OCI-M1 (cell line): Measurements from ENCODE around the gene CGN.
A peak's percentile ranks its signal among the peaks of the same experiment; 100 is the strongest.
"Not testable (repeated sequence)": the region's sequence is repeated elsewhere in the genome, so short reads cannot be mapped to it uniquely, and the experiment has no call there.

Source experiments
- DNase-seq: peaks from one replicate; lab custom pipeline; 2025; lab: John Stamatoyannopoulos, UW

CGN gene

DNA sequence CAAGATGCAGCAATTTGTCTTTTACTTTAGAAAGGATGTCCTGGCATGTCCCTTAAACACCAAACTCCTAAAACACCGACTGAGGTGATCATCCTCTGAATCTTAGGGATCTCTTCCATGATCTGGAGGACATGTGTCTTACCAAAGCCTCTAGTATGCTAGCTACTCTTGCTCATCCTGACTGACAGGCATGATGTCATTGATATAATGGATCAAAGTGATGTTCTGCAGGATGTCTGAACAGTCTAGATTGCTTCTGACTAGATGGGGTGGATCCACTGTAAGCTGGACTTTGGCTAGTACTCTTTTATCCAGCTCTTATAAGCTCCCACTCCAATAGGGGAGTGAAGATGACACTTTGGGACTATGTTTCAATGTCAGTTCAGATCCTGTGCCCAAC lies 11.3 kb upstream of the CGN start:
- DNase-seq, result no peak

DNA sequence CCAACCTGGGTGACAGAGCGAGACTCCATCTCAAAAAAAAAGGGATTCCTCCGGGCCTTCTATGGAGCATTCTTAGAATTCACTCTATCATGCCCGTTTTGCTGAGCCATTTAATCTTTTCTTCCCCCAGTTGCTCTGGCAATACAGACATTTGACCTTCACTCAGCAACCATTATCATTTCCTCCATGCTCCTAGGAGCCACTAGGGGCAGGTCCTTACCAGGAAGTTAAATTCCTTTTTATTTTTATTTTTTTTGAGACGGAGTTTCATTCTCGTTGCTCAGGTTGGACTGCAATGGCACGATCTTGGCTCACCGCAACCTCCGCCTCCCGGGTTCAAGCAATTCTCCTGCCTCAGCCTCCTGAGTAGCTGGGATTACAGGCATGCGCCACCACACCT lies 9.7 kb upstream of the CGN start:
- peak; percentile 27 for DNase-seq

DNA sequence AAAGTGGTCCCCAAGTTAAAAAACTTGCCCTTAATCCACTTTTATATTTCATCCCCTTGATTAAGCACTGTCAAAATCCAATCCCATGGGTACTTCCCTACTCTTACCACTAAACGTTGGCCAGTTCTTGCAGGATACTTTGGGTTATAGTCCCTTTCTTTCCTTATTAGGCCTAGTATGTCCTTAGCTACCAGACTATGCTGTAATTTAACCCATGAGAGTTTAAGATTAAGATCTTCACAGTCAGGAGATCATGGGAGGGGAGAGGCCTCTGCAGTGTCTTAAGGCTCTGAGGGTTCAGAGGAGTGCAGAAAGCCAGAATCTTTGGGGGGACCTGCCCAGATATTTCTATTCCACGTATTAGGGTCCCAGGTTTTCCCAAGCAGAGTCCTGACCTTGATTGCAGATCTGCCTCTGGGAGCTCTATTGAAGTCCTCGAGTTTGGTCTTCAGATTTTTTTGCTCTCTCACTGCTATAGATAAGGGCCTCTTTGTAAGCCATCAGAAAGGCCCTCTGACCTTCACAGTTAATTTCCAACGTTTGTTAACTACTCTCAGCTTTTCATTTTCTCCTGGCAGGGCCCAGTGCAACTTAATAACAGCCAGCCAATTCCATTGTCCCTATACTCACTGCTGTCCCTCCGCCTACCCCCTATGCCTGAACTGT lies 9.0 kb upstream of the CGN start:
- DNase-seq, result peak; percentile 63

DNA sequence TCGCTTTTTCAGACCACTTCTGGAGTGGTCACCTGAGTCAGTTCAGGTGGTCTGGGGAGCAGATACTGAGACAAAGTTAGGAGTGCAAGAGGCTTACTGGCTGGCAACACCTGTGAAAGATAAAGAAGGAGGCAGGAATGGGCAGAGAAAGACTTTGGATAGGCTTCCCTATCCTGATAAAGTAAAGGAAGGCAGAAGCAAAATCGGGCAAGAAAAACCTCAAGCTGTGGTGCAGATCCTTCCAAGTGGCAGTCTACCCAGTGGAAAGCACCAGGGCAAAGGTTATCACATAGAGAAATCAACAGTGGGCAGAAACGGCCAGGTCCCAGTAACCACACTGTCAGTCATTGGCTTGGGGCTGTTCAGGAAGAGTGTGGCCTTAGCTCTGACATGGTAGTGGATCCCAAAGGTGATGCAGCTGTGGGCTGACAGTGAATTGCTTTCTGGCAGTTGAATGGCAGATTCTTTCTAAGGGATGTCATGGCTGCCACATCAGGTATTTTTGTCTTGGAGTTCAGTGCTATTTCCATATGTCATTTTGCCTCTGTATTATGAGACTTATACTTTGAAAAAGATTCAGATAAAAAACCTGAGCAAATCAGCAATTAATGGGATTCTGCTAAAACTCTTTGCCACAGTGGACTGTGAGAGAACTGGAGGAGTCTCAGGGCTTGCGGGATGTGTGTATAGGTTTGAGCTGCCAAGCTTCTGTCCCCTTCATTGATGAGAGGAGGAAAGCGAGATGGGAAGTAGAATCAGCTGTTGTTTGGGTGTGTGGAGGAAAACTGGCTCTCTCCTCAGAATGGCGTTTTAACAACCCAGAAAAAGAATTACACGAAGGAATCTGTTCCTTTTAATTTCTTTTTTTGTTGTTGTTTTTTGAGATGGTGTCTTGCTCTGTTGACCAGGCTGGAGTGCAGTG lies 8.1 kb upstream of the CGN start:
- no peak for DNase-seq

DNA sequence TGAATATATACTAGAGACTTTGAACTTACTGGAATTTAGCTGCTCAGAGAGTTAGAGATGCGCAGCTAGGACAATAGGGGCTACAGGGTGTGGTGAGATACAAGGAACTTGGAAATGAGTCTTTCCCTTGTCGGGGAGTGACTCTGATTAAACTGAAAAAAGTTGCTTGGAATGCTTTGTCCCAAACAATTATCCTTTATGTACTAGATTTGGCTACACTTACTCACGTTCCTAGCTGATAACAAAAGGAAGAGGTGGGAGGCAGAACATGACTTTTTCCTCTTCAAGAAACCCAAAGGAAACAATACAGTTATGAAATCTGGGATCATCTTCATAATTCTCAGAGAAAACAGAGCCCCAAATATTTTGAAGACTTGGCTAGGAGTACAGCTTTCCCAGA lies 6.9 kb upstream of the CGN start:
- DNase-seq, result no peak

DNA sequence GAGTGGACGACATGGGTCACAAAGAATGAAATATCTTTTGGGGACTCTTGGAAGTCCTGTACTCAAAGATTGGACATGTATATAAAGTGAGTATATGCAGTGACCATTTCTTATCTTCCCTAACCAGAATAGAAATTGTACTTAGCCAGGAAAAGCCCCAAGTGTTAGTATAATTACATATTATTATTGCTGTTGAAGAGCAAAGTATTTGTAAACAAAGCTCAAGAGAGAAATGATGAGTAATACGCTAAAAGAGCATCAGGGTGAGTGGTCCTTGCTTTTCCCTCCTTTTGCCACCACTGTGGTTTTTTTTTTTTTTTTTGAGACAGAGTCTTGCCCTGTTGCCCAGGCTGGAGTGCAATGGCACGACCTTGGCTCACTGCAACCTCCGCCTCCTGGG lies 6.4 kb upstream of the CGN start:
- DNase-seq, result no peak

DNA sequence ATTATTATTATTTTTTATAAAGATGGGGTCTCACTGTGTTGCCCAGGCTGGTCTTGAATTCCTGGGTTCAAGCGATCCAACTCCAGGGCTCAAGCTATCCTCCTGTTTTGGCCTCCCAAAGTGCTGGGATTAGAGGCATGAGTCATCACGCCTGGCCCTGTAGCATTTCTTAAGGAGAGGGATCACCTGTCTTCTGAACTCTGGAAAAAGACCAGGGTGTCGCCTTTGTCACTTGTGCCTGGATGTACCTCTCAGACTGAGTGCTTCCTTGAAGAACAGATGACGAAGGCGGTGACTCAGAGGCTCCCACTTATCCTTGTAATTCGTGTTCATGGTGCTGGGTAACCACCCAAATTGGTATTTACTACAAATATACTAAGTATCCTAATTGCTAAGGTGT lies 2.4 kb upstream of the CGN start:
- no peak for DNase-seq

DNA sequence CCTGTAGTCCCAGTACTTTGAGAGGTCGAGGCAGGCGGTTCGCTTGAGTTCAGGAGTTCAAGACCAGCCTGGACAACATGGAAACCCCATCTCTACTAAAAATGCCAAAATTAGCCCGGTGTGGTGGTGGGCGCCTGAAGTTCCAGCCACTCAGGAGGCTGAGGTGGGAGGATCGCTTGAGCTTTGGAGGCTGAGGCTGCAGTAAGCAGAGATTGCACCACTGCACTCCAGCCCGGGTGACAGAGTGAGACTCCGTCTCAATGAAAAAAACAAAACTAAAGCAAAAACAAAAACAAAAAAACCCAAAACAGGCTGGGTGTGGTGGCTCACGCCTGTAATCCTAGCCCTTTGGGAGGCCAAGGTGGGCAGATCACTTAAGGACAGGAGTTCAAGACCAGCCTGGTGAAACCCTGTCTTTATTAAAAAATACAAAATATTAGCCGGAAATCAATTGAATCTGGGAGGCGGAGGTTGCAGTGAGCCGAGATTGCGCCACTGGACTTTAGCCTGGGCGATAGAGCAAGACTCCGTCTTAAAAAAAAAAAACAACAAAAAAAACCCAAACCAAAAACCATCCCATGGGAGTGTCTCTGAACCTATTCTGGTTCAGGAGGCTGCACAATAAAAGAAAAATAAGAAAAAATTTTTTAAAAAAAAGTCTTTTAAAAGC lies 1.7 kb upstream of the CGN start:
- DNase-seq, result no peak

DNA sequence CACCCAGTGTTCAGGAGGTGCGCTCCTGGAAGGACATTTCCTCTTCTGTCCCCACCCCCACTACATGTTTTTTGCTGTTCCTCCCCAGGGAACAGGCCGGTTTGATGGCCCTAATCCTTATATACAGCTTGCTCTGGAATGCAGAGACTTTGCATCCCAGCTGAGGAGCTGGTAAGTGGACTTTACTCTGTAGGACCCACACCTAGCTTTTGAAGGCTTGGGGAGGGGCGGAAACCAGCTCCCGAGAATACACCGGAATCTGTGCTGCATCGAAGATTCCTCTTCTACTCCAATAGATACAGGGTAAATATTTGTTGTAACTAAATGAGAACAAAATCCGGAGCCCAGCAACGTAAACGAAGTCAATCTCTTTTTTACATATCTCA lies 1.2 kb upstream of the CGN start:
- DNase-seq, result no peak

DNA sequence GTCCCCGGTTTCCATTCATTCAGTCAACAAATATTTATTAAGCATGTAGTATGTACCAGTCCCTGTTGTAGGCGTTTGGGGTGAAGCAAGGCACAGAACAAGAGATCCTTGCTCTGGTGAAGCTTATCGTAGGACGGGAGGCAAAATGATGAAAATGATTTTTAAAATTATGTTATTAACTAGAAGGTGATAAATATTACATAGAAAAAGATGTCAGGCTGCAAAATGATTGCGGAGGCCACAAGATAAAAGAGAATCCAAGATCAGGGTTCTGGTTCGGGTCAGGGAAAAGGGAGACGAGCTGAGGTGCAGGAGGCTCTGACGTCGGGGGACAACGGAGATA lies 602 bp upstream of the CGN start:
- no peak for DNase-seq

DNA sequence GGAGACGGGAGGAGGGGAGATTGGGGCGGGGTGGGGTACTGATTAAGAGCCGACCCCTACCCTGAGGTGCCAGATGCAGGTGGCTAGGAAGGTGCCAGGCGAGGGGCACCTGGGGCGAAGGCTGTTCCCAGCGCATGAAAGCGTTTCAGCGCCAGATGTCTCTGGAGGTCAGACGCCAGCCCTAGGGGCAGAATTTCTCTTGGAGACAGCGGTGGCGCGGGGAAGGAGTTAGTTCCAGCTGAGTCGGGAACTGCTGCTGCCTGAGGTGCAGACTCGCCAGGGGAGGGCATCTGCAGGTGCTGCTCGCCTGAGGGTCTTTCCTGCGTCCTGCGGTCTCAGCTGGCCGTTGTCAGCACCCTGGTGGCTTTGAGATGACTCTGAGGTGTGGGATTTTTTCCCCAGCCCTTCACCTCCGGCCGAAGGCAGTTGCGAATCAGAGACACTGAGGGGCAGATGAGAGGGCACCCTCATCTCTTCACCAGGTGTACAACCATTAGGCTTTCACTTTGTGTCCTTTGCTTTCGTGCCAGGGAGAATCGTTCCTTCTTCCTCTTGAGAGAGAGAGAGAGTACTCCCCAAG lies 539 bp downstream of the CGN start:
- DNase-seq, result peak; percentile 34

DNA sequence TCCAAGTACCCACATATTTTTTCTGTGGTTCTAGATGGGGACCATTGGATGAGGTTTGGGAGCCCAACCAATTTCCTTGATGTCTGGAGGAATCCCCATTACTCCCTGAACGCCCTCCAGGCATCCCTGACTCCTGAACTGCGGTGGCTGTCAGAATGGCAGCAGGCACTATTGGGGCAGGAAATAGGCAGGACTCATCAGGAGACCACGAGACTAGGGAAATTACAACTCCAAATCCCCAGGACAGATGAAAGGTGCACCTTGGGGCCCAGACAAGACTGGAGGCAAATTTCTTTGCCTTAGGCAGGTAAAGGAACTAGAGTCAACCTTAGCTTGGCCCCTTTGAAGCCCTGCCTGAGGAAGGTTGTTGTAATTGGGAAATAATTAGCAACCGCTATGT lies 1.1 kb downstream of the CGN start:
- DNase-seq, result no peak

DNA sequence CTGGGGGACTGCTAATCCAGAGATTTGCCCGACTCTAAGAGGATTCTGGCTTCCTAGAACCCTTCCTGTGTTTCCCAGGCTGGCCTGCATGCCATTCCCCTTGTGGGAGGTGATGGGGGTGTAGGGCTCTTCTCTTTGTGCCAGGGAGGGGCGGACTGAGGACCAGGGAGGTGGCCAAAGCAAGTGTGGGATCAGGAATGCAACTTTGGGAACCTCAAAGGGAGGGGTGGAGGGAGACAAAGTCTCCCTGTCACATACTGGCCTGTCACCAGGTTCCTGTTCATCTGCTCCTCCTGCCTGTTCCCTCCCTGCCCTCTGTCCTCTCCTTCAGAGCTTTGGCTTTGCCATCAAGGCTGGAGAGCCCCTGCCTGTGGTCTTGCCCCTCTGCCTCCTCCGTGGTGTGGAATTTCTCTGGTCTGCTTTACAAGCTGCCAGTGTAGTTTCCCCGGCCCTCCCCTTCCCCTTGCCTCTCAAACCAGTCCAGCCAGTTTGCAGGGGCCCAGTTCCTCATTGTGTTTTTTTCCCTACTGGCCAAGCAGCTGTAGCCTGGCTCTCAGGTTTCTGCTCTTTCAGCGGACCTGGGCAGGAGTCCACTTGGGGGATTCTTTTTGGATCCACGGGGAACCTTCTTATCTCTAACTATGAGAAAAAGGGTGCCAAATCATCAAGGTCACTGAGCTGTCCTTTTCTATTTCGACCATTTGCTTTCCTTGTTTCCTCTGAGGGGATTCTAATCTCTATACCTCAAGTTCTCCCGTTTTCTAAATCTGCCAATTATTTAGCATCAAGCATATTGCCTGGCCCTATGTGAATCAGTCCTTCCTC lies 1.8 kb downstream of the CGN start:
- peak; percentile 36 for DNase-seq

DNA sequence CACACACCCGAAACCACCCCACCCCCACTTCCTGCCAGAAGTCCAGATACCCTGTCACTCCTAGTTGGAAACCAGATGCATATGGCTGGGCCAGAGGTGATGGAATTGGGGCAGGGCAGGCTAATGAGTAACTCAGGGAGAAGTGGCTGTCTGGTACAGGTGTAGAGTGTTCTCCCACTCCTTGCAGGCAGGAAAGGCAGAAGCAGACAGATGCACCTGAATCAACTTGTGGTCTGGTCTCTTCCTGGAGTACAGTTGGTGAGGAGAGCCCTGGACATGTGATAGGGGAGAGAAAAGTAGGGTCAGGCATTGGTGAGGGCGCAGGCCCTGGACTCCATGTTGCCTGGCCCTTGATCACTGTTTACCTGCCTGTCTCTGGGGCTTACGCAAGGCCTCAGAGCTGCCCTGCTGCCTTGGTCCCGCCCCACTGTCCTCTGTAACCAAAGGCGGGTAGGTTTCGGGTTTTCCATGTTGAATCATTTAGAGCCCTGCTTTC lies 2.5 kb downstream of the CGN start:
- no peak for DNase-seq

DNA sequence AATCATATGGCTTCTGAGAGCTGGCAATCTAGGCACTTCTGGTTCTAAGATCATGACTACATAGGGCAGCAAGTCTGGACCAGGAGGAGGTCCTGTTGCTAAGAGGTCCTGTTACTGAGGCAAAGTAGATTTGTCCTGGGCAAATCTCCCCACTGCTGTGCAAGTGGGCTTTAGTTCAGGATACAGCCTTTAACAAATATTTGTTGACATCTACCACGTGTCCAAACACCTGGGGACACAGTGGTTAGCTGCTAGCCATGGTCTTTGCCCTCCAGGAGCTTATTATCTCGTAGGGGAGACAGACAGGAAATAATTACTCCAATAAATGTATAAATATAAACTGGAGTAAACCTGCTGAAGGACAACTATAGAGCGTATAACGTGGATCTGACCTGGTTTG lies 3.2 kb downstream of the CGN start:
- no peak for DNase-seq

DNA sequence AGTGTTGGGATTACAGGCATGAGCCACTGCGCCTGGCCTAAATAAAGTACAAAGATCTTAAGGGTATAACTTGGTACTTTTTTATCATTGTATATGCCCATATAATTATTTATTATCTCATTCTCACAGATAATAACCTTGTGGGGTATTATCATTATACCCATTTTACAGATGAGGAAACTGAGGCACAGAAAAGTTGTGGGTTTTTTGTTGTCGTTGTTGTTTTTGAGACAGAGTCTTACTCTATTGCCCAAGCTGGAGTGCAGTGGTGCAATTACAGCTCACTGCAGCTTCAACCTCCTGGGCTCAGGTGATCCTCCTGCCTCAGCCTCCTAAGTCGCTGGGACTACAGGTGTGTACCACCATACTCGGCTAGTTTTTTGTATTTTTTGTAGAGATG lies 4.1 kb downstream of the CGN start:
- no peak for DNase-seq

DNA sequence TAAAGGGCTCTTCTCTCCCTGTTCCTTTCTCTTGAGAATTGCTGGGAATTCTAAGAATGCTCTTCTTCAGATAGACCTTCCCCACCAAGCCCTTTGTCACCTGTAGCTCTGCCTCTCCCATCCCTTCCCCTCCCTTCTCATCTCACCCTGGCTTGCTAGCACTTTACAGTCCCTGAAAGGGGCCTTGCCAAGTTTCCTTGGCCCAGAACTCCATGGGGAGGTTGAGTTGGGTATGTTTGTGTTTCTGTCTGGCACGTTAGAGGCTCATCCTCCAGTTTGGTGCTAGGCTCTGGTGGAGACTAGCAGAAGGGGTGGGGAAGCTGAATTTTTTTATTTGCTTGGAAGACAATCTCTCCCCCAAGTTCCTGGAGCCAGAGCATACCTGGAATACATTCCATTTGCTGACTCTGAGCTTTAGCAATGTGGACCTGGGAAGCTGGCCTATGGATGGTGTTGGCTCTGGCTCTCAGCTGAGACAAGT lies 4.9 kb downstream of the CGN start:
- no peak for DNase-seq

DNA sequence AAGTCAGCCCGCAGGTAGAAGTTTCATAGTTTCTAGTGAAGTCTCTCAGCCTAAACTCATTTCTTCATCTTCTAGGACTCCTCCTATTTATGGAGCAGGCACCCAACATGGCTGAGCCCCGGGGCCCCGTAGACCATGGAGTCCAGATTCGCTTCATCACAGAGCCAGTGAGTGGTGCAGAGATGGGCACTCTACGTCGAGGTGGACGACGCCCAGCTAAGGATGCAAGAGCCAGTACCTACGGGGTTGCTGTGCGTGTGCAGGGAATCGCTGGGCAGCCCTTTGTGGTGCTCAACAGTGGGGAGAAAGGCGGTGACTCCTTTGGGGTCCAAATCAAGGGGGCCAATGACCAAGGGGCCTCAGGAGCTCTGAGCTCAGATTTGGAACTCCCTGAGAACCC lies 7.2 kb downstream of the CGN start:
- no peak for DNase-seq

DNA sequence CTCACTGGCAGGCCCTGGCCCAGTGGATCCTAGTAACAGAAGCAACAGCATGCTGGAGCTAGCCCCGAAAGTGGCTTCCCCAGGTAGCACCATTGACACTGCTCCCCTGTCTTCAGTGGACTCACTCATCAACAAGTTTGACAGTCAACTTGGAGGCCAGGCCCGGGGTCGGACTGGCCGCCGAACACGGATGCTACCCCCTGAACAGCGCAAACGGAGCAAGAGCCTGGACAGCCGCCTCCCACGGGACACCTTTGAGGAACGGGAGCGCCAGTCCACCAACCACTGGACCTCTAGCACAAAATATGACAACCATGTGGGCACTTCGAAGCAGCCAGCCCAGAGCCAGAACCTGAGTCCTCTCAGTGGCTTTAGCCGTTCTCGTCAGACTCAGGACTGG lies 7.7 kb downstream of the CGN start:
- DNase-seq, result no peak

DNA sequence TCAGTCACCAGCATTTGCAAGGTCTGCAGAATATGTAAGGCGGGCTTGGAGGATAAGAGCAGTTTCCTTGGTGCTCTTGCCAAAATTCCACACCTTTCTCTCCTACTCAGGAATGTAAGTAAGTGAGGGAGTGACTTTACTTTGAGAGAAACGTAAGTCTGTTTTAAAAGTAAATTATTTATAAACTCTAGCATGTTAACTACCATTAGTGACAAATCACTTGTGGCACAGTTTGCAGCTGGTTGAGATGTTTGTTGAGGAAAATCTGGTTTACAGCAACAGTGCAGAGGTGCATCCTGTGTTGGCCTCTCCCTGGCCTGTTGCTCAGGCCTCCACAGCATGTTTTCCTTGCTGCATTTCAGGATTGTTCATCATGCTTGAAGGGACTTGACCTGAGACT lies 8.5 kb downstream of the CGN start:
- no peak for DNase-seq

DNA sequence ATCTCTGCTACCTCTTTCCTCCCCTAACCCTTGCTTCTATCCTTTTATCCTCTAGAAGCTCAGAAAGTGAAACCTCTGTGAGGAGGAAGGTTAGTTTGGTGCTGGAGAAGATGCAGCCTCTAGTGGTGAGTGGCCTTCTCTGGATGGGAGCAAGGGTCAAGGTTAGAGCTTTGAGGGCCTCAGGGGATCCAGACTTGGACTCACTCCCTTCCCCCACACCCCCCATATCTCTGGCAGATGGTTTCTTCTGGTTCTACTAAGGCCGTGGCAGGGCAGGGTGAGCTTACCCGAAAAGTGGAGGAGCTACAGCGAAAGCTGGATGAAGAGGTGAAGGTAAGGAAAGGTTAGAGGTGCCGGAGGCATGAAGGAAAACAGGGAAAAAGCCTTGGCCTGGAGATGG lies 9.2 kb downstream of the CGN start:
- DNase-seq, result peak; percentile 42

DNA sequence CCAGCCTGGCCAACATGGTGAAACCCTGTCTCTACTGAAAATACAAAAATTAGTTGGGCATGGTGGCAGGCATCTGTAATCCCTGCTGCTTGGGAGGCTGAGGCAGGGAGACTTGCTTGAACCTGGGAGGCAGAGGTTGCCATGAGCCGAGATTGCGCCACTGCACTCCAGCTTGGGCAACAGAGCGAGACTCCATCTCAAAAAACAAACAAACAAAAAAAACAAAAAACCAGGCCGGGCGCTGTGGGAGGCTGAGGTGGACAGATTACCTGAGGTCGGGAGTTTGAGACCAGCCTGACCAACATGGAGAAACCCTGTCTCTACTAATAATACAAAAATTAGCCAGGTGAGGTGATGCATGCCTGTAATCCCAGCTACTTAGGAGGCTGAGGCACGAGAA lies 11.2 kb downstream of the CGN start:
- not testable (repeated sequence) for DNase-seq
